Subcutaneous abdominal adipose tissue (tissue), 5 donors: Measurements from ENCODE around the gene IL4.

Source experiments
- H3K27ac ChIP-seq: one replicate; pipeline ENCODE4 v1.7.0; 2013; ENCODE audit warnings: low read depth, mild to moderate bottlenecking, inconsistent platforms, low read length, moderate library complexity
- H3K27me3 ChIP-seq, 5 donors: one replicate each; pipeline ENCODE4 v1.7.0; 2013; ENCODE audit warnings: low read length in 5 of 5, inconsistent platforms in 1 of 5; ENCODE audit not compliant: control insufficient read depth in 5 of 5, insufficient read depth in 4 of 5
- H3K36me3 ChIP-seq, 5 donors: one replicate each; pipeline ENCODE4 v1.7.0; 2013; ENCODE audit warnings: low read length in 5 of 5; ENCODE audit not compliant: control insufficient read depth in 5 of 5, insufficient read depth in 5 of 5
- H3K4me1 ChIP-seq, 5 donors: one replicate each; pipeline ENCODE4 v1.7.0; 2013; ENCODE audit warnings: low read length in 5 of 5, mild to moderate bottlenecking in 3 of 5, moderate library complexity in 1 of 5; ENCODE audit not compliant: control insufficient read depth in 5 of 5, insufficient read depth in 5 of 5
- H3K4me3 ChIP-seq, 5 donors: one replicate each; pipeline ENCODE4 v1.7.0; 2013; ENCODE audit warnings: low read length in 5 of 5, low read depth in 1 of 5
- H3K9ac ChIP-seq, 5 donors: one replicate each; pipeline ENCODE4 v1.7.0; 2013; ENCODE audit warnings: low read length in 5 of 5, mild to moderate bottlenecking in 4 of 5, moderate library complexity in 3 of 5
- H3K9me3 ChIP-seq, 5 donors: one replicate each; pipeline ENCODE4 v1.7.0; 2013; ENCODE audit warnings: low read length in 5 of 5; ENCODE audit not compliant: control insufficient read depth in 5 of 5
- donor health status: healthy.
- donor health status: healthy.
- donor health status: healthy.
- donor health status: healthy.
- donor health status: healthy.

IL4 gene

DNA sequence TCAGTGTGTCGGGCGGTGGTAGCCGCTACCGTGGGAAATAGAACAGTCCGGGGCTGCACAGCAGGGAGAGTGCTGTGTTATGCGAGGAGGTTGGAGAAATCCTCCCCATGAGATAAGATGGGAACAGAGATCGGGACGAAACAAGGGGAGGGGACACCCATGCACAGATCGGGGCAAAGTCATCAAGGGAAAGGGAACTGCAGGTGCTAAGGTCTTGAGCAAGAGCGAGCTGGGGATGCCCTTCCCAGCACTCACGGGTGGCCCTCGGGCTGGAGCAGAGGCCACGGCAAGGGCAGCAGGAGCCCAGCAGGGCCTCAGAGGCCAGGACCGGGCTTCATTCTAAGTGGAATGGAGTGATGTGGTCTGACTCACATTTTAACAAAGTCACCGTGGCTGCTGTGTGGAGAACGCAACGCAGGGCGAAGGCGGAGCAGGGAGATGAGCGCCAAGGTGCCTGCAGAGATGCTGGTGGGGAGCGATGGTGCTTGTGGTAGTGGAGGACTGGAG is 8.2 kb upstream of the IL4 start:
- Histone ChIP-seq H3K4me3 (no peak overlapping the region), H3K9me3 (no peaks in the 10 kb centered on the region), H3K4me1 (peaks cover 0 to 22% (median 9%) of the 10 kb centered on the region in 5 donors), H3K9ac (no peak overlapping the region), H3K27me3 (peaks cover 0 to 5% (median 3%) of the 10 kb centered on the region in 5 donors), H3K27ac (no peak overlapping the region), H3K36me3 (no peaks in the 10 kb centered on the region)

DNA sequence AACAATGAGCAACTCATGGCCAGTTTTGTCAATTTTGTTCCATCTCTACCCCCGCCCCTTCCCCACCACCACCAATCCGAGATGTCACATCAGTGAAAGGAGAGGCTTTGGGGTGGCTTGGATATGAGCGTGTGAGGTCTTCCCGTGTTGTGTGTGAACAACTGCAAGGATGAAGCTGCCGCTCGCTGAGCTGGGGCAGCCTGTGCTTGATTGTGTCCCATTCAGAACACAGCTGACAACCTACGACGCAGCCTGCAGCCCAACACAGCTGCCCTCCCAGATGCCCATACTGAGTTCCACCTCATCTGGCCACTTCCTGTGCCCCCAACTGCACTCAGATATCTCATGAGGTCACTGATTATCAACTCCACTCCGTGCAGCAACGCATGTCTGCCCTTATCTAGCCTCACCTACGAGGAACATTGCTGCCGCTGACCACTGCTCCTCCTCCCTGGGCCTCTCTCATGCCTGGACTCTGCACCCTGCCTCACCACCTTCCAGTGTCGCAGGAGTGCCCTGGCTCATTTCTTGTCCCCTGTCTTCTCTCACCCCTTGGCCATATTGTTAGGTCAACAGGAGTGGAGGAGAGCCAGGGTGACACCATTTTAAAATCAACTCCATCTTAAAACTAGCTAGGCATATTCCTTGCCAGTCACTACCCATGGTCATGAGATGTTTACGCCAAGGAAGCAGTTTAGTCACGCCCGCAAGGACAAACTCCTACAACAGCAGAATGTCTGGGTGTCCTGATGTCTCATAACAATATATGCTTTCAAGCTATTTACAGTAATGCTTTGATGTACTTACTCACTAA is 7.3 kb upstream of the IL4 start:
- Histone ChIP-seq H3K4me3 (no peak overlapping the region), H3K27ac (no peak overlapping the region), H3K9me3 (no peaks in the 10 kb centered on the region), H3K9ac (no peak overlapping the region), H3K36me3 (no peaks in the 10 kb centered on the region), H3K27me3 (peaks cover 0 to 5% (median 3%) of the 10 kb centered on the region in 5 donors), H3K4me1 (peaks cover 0 to 22% (median 9%) of the 10 kb centered on the region in 5 donors)

DNA sequence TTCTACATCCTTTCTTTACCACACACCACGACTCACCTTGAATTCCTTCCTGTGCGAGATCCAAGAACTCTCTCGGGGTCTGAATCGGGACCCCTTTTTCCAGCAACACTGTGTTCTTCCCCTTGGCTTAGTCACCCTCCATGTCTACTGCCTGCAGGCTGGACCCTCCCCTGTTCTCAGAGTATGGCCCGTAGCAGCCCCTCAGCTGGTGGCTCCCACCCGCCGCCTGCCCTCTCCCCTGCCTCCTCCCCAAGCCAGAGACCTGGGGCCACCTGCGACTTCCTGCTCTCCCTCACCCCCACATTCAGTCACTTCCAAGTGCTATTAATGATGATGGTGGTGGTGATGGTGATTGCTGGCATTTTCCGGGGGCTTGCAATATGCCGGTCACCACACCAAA is 6.5 kb upstream of the IL4 start:
- Histone ChIP-seq H3K9ac (no peak overlapping the region), H3K4me3 (no peak overlapping the region), H3K4me1 (peaks cover 0 to 20% (median 9%) of the 10 kb centered on the region in 5 donors), H3K36me3 (no peaks in the 10 kb centered on the region), H3K27ac (no peak overlapping the region), H3K27me3 (peaks cover 0 to 5% (median 3%) of the 10 kb centered on the region in 5 donors), H3K9me3 (no peaks in the 10 kb centered on the region)

DNA sequence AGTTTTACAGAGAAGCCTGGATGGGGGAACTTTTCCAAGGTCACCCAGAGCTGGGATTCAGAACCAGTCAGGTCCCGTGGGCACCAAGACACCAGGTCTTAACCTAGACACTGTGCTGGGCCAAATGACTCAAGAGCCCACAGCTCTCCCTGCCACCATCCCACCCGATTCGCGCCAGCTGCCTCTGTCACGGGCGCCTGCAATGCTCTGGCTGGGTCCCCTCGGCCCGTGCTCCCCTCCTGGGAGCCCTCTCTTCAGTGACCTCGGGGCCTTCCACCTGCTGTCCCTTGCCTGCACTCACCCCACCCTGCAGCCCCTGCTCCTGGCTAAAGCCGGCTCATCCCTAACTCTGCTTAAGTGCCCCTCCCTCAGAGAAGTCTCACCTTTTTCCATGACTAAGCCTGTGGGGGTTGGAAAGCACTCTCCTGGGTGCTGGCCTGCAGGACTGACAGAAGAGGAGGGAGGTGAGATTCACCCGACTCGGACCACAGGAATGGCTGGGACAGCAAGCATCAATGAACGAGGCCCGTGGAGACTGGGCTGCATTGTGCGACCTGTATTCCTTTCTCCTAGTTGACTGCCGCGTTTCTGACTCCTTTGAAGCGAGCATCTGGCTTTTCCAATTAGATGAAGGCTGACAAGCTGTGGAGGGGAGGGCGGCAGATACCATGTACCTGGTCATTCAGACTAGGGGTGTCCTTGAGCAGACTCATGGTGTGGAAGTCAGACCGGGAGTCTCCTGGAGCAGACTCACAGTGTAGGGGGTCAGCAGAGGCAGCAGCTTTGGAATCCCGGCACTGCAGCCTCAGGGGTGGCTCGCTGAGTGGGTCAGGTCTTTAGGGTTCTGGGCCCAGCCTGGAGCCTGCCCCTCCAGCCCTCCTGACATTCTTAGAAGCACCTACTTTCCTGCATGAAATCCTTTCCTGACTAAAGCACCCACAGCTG is 5.8 kb upstream of the IL4 start:
- no peak overlapping the region for H3K27ac ChIP-seq
- no peaks in the 10 kb centered on the region for H3K36me3 ChIP-seq
- peaks cover 0 to 13% (median 4%) of the 10 kb centered on the region in 5 donors for H3K4me1 ChIP-seq
- no peak overlapping the region for H3K4me3 ChIP-seq
- H3K27me3 ChIP-seq = peaks cover 0 to 5% (median 3%) of the 10 kb centered on the region in 5 donors
- H3K9me3 ChIP-seq = no peaks in the 10 kb centered on the region
- H3K9ac ChIP-seq = no peak overlapping the region

- H3K9ac ChIP-seq = no peak overlapping the region
- H3K27ac ChIP-seq = no peak overlapping the region
- no peak overlapping the region for H3K4me3 ChIP-seq
- H3K27me3 ChIP-seq = peaks cover 0 to 5% (median 3%) of the 10 kb centered on the region in 5 donors
- no peaks in the 10 kb centered on the region for H3K9me3 ChIP-seq
- H3K4me1 ChIP-seq = peaks cover 0 to 4% (median 0%) of the 10 kb centered on the region in 5 donors
- no peaks in the 10 kb centered on the region for H3K36me3 ChIP-seq
Observed at GRCh38 chr5:132668706-132669454, 4.9 kb upstream of the IL4 start.

DNA sequence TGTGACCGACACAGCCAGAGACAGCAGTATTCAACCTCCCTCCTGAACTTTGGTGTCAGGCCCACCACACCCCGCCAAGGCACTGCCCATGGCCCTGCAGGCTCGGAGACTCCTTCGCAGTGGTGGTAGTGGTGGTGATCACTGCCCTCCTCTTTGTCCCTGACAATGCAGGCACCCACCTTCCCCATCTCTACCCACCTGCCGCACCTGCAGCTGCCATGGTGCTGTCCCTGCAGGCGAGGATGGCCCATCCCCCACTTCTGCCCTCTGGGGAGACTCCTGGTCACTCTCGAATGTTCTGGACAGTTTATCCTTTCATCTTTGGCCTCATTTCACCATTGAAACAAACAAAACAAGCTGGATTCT is 4.4 kb upstream of the IL4 start:
- peaks cover 0 to 5% (median 3%) of the 10 kb centered on the region in 5 donors for H3K27me3 ChIP-seq
- peaks cover 0 to 5% (median 4%) of the 10 kb centered on the region in 5 donors for H3K4me1 ChIP-seq
- H3K36me3 ChIP-seq = no peaks in the 10 kb centered on the region
- H3K9me3 ChIP-seq = no peaks in the 10 kb centered on the region
- H3K4me3 ChIP-seq = no peak overlapping the region
- H3K27ac ChIP-seq = no peak overlapping the region
- H3K9ac ChIP-seq = no peak overlapping the region

DNA sequence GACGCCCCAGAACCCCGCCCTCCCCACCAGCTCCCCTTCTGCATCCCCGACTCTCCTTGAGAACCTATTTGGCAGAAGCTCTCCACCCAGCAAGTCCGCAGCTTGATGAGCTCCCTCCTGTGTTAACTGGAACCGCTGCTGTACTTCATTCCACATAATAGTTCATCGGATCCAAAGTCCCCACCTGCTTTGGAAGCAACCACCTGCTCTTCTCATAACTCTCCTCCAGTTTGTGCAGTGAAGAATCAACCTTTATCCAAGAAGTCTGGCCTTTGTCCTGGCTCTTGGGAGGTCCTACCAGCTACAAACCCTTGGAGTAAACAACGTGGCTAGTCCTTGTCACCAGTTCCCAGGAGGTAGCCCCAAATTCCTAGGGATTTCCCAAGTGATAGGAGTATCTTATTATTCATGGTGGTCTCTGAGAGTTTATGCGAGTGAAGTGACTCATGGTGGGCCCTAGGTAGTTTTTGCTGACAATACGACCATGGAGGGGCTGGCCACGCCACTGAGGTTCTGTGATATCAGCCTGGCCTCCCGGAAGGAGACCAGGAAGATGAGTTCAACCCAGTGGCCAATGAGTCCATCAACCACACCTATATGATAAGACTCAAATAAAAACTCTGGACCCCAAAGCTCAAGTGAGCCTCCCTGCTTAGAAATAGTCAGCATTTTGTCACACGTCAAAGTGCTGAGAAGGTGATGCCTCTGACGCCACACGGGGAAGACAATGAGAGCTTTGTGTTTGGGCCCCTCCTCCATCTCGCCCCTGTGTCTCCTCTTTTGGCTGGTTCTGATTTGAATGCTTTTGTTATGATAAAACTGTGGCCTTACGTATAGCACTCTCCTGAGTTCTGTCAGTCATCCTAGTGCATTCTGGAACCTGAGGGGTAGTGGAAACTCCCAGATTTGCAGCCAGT is 3.6 kb upstream of the IL4 start:
- Histone ChIP-seq H3K36me3 (no peaks in the 10 kb centered on the region), H3K4me3 (no peak overlapping the region), H3K9me3 (no peaks in the 10 kb centered on the region), H3K27ac (no peak overlapping the region), H3K4me1 (peaks cover 0 to 11% (median 6%) of the 10 kb centered on the region in 5 donors), H3K27me3 (peaks cover 0 to 5% (median 3%) of the 10 kb centered on the region in 5 donors), H3K9ac (no peak overlapping the region)

- no peak overlapping the region for H3K9ac ChIP-seq
- H3K4me3 ChIP-seq = no peak overlapping the region
- peaks cover 0 to 11% (median 6%) of the 10 kb centered on the region in 5 donors for H3K4me1 ChIP-seq
- H3K27ac ChIP-seq = no peak overlapping the region
- H3K9me3 ChIP-seq = no peaks in the 10 kb centered on the region
- H3K36me3 ChIP-seq = no peaks in the 10 kb centered on the region
- H3K27me3 ChIP-seq = peaks cover 0 to 5% (median 3%) of the 10 kb centered on the region in 5 donors
Observed at GRCh38 chr5:132671000-132671399, 2.8 kb upstream of the IL4 start.

DNA sequence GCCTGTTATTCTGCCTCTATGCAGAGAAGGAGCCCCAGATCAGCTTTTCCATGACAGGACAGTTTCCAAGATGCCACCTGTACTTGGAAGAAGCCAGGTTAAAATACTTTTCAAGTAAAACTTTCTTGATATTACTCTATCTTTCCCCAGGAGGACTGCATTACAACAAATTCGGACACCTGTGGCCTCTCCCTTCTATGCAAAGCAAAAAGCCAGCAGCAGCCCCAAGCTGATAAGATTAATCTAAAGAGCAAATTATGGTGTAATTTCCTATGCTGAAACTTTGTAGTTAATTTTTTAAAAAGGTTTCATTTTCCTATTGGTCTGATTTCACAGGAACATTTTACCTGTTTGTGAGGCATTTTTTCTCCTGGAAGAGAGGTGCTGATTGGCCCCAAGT is 301 bp upstream of the IL4 start:
- Histone ChIP-seq H3K36me3 (no peaks in the 10 kb centered on the region), H3K27me3 (no peaks in the 10 kb centered on the region), H3K9me3 (no peaks in the 10 kb centered on the region), H3K4me1 (peaks cover 0 to 22% (median 12%) of the 10 kb centered on the region in 5 donors), H3K27ac (no peak overlapping the region), H3K9ac (no peak overlapping the region), H3K4me3 (no peak overlapping the region)
